Testis (tissue), 2 donors: ENCODE measurements around the gene SCARB2.

Experiments
- POLR2A ChIP-seq: fragments of 450-650 bp; IDR thresholded peaks from one replicate; pipeline ENCODE4 v1.6.1; 2017; ENCODE audit warnings: antibody characterized with exemption, mild to moderate bottlenecking, moderate library complexity
- TF ChIP-seq, protein P1 (sequence below), 3 experiments: fragments of 450-650 bp in 2 of 3; fragments of 200-600 bp in 1 of 3; sonication (generic) in 1 of 3; IDR thresholded peaks; one replicate each; pipeline ENCODE4 v1.5.1; 2016 to 2019; ENCODE audit warnings: antibody characterized with exemption in 3 of 3, mild to moderate bottlenecking in 2 of 3, moderate library complexity in 1 of 3

- no peak for TF ChIP-seq POLR2A
- TF ChIP-seq, protein P1, sequence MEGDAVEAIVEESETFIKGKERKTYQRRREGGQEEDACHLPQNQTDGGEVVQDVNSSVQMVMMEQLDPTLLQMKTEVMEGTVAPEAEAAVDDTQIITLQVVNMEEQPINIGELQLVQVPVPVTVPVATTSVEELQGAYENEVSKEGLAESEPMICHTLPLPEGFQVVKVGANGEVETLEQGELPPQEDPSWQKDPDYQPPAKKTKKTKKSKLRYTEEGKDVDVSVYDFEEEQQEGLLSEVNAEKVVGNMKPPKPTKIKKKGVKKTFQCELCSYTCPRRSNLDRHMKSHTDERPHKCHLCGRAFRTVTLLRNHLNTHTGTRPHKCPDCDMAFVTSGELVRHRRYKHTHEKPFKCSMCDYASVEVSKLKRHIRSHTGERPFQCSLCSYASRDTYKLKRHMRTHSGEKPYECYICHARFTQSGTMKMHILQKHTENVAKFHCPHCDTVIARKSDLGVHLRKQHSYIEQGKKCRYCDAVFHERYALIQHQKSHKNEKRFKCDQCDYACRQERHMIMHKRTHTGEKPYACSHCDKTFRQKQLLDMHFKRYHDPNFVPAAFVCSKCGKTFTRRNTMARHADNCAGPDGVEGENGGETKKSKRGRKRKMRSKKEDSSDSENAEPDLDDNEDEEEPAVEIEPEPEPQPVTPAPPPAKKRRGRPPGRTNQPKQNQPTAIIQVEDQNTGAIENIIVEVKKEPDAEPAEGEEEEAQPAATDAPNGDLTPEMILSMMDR (IDR thresholded peaks at IDR 0.05) = no peak
Observed at GRCh38 chr4:76256968-76257367, 43.3 kb upstream of the SCARB2 start.
